Measurements from ENCODE around the gene SYT15. TPM values are rescaled to one million over a fixed set of nuclear protein-coding genes. Genes with fewer than 3 reads are reported as not detected.

SYT15 gene
- total RNA-seq, 1 experiment from 2014 or later: 0.60 TPM

Other genes with a start within 250 kb of the SYT15 start
- not detected in 2 replicates for gene ANXA8L1, start 203.4 kb upstream of the SYT15 start, total RNA-seq (2014; rRNA removed; shearing (Covaris generic); ENCODE audit: low replicate concordance)
- gene NPY4R, start 113.2 kb upstream of the SYT15 start, total RNA-seq (2014; rRNA removed; shearing (Covaris generic); ENCODE audit: low replicate concordance): not detected in 2 replicates
- not detected in 2 replicates for gene GPRIN2, start 22.5 kb upstream of the SYT15 start, total RNA-seq (2014; rRNA removed; shearing (Covaris generic); ENCODE audit: low replicate concordance)

All from Karpas-422 (cell line).